RPMI7951 (cell line): ENCODE data around the gene MCC. TPM values are rescaled to one million over a fixed set of nuclear protein-coding genes. Genes with fewer than 3 reads are reported as not detected.
"Not testable (repeated sequence)": the region's sequence is repeated elsewhere in the genome, so short reads cannot be mapped to it uniquely, and the experiment has no call there.

Experiments
- DNase-seq: peaks from one replicate; pipeline ENCODE4 v3.0.0-alpha.2; 2012; ENCODE audit warnings: low read depth
- total RNA-seq: library from RNA; depleted of rRNA; stranded (reverse); fragments of >200 nt; shearing (Covaris generic); gene quantifications from 2 replicates; pipeline ENCODE4 v1.2.3, GENCODE V29; 2014

The MCC gene
- total RNA-seq, 1 experiment from 2014 or later: 11.3 TPM

DNA sequence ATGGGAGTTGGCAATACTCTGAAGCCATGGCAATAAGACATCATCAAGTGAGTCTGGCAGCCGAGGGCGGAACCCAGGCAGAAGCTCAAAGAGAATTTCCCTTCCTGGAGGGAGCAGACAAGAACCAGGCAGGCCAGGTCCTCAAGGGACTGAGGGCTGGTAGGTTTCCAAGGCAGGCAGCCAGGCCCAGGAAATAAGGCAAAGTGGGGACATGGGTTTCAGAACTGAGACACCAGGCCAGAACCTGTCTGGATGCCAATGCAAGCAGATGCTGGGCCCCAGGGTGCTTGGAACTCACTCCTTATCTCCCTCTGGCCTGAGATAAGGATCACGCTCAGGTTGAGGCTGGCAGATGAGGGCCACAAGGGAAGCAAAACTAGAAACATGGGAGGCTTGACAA lies 62.3 kb downstream of the MCC start:
- DNase-seq: peak; percentile 17

DNA sequence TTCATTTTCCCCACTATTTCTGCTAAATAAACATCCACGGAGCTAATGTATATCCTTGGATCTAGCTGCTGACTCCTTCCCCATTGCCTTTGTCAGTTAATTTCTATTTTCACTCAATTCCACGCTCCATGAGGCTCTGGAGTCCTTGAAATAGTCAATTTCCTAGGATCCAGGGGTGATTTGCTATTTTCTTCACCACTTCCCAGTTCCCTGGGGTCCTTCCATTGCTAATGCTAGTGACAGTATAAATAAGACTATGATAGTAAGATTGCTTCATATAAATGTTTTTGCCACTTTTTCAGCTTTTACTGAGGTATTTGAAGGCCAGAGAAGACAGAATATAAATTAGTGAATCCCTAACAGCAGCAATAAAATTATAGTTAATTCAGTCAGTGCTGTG lies 66.6 kb downstream of the MCC start:
- DNase-seq: no peak

GRCh38 chr5:113405530-113405929 lies 82.7 kb downstream of the MCC start:
- DNase-seq: no peak

- no peak for DNase-seq
Observed at GRCh38 chr5:113404269-113404668, 84.0 kb downstream of the MCC start.

GRCh38 chr5:113397986-113398385 lies 90.3 kb downstream of the MCC start:
- DNase-seq: not testable (repeated sequence)

DNA sequence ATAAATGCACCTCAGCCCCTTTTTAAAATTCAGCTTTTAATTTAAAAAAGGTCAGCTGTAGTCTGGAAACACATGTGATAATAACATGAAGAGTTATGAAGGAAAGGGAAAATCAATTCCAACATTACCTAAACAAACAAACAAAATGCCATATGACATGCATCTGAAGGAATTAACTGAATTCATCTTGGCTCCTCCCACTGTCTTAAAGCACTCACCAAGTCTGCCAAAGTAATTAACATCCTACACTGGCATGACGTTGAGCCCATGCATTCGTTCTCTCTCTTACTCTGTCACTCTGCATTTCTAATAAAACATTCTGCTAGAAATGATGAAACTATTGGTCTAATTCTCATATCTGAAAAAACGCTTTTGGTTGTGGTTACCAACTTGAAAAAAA lies 91.2 kb downstream of the MCC start:
- DNase-seq: no peak

- DNase-seq: no peak
Observed at GRCh38 chr5:113394658-113395057, 93.6 kb downstream of the MCC start.

DNA sequence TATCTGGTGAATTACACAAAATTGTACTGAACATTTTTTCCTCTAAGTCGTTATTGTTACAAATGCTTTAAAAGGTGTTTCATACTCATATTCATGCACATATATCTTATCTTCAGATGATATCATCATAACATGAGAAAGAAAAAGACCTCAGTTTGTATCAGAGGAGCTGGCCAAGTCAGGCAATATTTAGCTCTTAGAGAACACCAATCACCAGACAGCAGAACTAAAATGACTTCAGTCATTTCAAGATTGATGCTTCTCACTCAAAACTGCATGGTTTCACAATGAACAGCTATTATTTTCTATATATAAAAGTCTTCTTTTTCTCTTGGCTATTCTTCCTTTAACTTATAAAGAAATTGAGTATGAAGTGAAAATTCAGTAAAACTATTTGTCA lies 98.0 kb downstream of the MCC start:
- no peak for DNase-seq

DNA sequence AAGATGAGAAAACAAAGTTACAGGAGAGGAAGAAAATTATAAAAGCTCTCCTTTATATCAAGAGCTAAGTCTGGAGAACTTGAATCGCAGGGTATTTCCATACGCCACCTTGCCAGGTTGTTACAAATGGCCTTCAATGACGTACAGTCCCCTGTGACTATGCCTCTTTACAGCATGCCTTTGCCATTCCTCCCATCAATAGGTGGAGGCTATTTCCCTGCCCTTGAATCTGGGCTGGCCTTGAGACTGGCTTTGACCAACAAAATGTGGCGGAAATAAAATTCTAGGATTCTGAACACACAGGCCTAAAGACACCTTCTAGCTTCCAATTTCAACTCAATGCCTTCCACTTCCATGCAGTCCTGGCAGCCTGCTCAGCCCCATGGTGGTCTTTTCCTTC lies 99.1 kb downstream of the MCC start:
- DNase-seq: no peak

GRCh38 chr5:113387844-113388243 lies 100.4 kb downstream of the MCC start:
- DNase-seq: no peak

DNA sequence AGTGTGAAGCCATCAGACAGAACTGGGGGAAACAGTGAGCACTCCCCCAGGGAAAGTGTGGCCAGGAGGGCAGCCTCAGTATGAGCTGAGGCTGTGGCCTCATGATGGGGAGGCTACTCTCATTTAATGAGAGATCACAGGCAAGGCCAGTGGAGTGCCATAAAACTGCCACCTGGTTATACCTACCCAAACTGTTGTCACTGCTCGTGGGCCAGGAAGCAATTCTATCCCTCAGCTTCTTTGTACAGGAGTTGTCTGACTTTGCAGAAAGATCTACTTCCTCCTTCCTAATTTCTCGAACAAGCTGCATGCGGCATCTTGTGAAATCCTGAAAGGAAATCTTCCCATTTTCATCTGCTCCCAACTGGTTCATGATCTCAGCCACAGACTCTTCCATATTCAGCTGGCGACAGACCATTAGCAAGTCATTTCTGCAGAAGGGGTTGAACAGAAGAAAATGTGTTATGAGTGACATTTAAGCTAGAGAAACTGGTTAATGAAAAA lies 103.4 kb downstream of the MCC start:
- no peak for DNase-seq

- peak; percentile 79 for DNase-seq
Observed at GRCh38 chr5:113382731-113383130, 105.5 kb downstream of the MCC start.

DNA sequence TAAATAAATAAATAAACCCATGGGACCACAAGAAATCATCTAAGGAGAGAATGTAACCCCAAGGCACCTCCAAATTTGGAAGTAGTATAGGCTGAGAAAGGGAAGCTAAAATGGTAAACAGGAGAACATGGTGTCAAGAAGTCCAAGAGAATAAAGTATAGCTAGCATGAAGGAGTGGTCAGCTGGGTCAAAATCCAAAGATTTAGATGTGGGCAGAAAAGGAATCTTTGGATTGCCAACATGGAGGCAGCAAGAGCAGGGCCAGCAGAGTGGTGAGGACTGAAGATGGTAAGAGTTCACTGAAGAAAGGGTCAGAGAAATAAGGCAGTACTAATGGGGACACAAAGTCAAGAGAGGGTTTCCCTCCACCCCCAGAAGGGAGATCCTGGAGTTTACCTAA lies 106.5 kb downstream of the MCC start:
- DNase-seq: no peak

DNA sequence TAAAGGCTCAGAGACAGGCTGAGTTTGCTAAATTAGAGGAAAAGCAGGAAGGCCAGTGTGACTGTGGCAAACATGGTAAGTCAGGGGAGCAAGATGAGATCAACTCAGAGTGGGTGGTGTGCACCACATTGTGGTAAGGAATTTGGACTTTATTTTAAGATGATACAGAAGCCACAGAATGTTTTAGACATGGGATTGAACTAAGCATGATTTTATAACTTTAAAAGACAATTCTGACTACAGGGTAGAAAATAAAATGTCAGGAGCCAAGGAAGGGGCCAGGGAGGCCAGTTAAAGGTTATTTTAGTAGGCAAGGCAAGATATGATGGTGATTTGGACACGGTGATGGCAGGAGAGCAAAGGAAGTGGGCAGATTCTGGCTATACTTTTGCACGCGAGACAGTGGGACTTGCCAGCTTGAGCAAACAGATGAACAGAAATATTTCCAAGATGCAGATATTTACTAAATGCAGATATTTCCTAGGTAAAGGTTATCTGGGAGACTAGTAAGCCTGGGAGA lies 107.4 kb downstream of the MCC start:
- no peak for DNase-seq

GRCh38 chr5:113379936-113380806 lies 108.1 kb downstream of the MCC start:
- no peak for DNase-seq

- DNase-seq: peak; percentile 47
Observed at GRCh38 chr5:113378959-113379541, 109.2 kb downstream of the MCC start.

DNA sequence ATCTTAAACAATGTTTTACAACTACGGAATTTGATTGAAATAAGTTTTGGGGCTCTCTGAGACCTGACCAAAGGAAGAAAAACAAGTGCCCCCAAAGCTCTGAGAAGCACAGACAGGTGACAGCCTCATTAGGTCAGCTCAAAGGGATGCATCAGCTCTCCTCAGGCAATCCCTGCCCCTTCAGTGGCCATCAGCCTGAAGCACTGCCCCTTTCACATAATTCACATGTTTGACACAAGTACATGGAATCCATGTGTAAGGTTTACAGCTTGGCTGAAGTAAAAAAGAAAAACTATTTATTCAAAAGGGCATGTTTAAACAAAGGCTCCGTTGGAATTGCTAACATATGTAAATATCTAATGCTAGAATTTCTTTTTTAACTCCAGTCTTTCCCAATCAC lies 109.7 kb downstream of the MCC start:
- DNase-seq: no peak

DNA sequence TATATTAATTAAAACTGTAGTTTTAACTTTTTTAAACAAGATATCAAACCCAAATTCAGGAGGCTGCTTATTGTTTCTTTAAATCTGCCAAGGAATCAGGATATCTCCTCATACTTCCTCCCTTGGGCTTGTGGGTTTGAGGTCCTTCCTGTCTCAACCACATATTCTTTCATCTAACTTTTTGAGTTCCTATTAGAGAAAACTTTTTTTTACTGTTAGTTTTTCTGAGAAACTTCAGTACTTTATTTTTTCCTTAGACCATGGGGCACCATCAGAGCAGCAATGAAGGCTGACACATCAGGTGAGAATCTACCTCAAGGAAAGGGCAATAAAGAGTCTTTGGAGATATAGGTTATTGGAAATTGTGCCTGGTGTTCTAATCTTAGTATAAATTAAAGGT lies 110.2 kb downstream of the MCC start:
- DNase-seq: no peak

DNA sequence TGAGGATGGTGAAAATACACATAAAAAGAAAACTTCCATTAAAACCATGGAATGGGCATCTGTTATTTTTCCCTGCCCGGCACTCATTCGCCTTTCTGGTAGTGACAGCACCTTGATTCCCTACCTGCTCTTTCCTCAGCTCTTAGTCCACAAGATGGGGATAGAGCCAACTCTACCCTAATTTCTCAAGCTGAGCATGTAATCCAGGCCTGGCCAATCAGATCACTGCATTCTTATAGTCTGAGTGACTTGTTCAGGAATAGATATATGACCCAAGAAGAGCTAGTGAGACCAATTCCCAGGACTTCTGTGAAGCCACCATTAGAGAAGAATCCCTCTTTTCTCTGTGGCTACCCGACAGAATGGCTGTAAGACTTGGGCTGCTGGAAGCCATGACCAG lies 111.6 kb downstream of the MCC start:
- DNase-seq: no peak

DNA sequence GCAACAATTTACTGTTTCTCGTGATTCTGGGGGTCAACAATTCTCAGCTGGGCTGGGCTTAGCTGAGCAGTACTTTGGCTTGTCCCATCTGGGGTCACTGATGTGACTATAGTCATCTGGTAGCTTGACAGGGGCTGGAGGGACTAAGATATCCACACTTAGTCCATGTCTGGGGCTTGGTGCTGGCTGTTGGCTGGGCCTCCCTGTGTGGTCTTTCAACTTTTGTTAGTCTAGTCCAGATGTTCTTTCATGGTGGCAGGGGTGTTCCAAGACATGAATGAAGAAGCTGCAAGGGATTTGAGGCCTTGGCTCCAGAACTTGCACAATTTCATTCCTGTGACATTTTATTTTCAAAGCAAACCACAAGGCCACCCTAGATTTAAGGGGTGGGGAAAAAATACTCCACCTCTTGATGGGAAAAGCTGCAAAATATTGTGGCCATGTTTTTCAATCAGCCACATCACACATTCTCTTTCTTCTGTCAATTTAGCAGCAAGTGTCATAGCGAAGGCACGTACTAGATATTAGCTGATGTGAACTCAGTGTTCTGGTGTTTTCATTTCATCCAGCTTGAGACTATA lies 112.7 kb downstream of the MCC start:
- no peak for DNase-seq

- DNase-seq: no peak
Observed at GRCh38 chr5:113373426-113373825, 114.8 kb downstream of the MCC start.

GRCh38 chr5:113371721-113372196 lies 116.5 kb downstream of the MCC start:
- DNase-seq: no peak

GRCh38 chr5:113367586-113367985 lies 120.7 kb downstream of the MCC start:
- DNase-seq: no peak
